HG02973 (cell line): ENCODE measurements around the gene FADS3.

Experiments used
- ATAC-seq: cut with Tn5 transposase; IDR thresholded peaks from one replicate; pipeline ENCODE4 v1.9.1; 2021; ENCODE audit warnings: moderate library complexity; ENCODE audit not compliant: unreplicated experiment

The FADS3 gene

DNA sequence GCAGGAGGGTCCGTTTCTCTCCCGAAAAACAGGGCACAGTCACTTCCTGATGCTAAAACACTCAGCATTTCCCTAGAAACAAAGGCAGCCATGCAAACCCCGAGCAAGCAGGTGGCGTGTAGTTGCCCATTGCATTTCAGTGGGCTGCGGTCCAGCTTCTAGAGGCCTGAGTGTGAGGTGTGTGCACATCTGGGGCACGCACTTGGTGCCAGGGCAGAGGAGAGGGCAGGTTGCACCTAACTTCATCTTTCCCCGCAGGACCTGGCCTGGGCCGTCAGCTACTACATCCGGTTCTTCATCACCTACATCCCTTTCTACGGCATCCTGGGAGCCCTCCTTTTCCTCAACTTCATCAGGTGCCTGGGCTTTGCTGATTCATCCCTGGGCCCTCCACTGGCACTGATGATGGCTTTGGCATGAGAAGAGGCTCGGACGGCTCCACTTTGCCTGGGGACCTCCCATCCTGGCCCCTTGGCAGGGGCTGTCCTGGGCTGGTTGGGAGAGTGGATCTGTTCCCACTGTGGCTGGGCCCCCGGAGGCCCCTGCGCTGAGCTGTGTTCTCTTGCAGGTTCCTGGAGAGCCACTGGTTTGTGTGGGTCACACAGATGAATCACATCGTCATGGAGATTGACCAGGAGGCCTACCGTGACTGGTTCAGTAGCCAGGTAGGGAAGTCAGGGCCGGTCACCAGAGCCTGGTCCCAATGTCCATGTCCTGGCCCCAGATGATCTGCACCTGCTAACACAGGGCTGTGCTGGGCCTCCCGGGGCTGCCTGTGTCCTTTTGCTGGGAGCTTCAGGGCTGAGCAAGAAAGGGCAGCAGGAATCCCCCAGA, 28.4 kb downstream of the FADS3 start:
- ATAC-seq: no peak

GRCh38 chr11:61861634-61862033, 29.7 kb downstream of the FADS3 start:
- no peak for ATAC-seq

- ATAC-seq: no peak
Measured at GRCh38 chr11:61860054-61860903, 31.1 kb downstream of the FADS3 start.

DNA sequence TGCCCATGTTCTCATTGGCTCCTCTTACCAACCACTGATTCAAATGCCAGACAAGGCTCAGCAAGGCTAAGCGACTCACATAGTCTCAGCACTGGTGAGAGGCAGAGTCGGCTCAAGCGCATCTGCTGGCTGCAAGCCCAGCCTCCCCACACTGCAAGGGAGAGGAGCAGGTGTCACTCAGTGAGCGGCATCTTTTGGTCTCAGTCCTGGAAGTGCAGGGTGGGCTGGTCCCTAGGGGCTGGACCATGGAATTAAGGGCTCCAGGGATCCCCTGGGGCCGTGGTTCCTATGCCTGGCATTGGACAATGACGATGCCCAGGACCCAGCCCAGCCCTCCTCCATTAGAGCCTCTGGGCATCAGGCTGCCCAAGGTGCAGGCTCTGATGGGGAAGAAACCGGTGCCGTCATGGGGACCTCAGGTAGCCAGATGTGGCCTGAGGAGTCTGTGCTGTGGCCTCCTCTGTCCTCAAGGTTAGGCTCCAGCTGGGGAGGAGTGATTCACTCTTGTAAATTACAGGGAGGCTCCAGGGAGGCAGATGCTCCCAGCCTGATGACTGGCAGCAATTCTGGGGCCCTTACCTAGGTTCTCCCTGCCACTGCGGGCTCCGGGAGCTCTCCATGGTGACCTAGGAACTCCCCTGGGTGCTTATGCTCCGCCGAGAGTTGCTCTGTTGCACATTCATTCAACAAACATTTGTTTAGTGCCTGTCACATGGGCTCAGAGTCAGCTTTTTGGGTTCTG, 35.2 kb downstream of the FADS3 start:
- no peak for ATAC-seq

GRCh38 chr11:61854966-61855714, 36.2 kb downstream of the FADS3 start:
- no peak for ATAC-seq

DNA sequence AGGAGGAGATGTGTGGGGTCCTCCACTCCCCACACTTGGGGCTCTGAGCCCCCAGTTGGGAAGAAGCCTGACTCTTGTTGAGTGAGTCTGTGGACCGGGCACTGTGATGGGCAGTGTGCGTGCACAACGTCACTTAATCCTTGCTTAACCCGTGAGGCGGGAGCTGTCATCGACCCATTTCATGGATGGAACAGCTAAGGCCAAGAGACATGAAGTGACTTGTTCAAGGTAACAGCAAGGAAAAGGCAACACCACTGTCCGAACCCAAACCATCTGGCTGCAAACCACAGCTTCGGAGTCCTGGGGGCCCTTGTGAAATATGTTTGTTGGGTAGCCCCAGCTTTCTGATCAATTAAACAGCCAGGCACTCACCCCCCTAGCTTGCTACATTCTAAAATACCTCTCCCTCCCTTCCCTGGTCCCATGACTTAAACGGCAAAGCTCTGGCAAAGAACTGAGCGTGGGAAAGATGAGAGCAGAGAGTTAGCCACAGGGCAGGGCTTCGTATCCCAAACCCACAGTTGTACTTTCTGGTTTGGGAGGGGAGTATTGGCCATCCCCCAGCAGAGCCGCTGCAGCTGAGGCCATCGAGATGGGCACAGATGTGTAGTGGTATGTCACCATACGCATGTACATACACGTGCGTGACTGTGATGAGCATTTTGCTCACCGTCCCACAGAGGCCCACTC, 37.0 kb downstream of the FADS3 start:
- no peak for ATAC-seq

- ATAC-seq: no peak
Measured at GRCh38 chr11:61853698-61854169, 37.6 kb downstream of the FADS3 start.

- ATAC-seq: no peak
Measured at GRCh38 chr11:61851900-61852295, 39.4 kb downstream of the FADS3 start.

DNA sequence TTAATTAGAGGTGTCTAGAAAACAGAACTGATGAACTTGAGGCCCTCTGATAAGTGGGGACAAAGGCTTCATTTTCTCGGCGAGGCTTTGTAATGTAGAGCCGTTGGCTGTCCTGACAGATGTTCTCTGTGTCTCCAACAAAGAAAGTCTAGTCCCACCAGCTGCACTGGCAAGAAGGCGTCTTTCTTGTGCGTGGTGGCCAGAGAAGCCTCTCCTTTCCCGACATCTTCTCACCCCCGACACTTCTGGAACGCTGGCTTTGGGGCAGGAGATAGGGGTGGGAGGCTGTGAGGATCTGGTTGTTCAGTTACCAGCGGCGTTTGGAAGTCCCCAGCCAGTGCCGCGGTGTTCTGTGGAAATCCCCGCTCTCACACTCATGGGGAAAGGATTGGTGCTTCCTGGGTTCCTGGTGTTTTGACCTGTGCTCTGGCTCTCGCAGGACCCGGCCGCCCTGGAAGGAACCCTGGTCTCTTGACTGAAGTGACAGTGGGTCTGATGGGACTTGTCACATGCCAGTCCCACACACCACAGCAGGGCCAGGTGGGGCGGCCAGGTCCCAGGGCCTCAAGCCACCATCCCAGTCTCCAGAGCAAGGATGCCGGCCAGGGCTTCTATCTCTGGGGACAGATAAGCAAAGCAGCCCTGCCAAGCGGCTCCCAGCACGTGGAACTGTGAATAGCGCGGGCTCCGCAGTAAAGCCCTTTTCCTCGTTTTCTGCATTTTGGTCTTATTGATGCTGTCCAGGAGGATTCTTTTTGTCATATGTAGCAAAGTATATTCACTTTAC, 40.0 kb downstream of the FADS3 start:
- no peak for ATAC-seq

DNA sequence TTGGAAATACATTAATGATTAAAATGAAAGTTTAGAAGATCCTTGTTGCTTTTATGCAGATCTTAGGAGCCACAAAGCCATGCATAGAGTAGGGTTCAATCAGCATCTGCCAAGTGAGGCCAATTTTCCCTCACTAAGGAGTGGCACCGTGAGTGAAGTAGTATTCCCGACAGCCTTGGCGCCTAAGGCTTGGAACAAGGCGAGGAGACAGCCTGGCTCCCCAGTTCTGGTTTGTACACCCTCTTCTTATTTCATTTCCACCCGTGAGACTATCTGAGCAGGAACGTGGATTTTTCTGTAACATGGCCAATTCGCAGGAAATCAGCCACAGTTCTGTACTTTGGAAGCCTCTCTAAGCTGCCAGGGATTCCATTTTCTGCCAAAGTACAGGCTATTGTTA, 40.7 kb downstream of the FADS3 start:
- no peak for ATAC-seq

GRCh38 chr11:61848631-61849030, 42.7 kb downstream of the FADS3 start:
- no peak for ATAC-seq

DNA sequence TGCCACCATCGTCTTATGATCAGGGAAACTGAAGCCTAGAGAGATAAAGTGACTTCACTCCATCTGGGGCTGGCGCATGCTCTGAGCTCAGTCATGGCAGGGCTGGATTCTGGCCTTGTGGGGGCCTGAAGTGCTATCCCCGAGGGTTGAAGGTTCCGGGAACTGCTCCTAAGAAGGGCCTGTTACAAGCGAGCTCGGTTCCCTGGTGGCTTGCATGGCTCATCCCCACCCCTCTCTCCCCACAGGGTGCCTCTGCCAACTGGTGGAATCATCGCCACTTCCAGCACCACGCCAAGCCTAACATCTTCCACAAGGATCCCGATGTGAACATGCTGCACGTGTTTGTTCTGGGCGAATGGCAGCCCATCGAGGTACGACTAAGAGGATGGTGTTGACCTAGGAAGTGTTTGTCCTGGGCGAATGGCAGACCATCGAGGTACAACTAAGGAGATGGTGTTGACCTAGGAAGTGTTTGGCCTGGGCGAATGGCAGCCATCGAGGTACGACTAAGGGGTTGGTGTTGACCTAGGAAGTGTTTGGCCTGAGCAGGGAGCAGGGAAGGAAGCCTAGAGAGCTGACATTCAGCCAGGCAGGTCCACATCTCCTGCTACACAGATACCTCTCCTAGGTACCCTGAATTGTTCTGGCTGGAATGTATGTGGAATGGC, 43.3 kb downstream of the FADS3 start:
- no peak for ATAC-seq

- no peak for ATAC-seq
Measured at GRCh38 chr11:61846362-61847020, 44.9 kb downstream of the FADS3 start.

DNA sequence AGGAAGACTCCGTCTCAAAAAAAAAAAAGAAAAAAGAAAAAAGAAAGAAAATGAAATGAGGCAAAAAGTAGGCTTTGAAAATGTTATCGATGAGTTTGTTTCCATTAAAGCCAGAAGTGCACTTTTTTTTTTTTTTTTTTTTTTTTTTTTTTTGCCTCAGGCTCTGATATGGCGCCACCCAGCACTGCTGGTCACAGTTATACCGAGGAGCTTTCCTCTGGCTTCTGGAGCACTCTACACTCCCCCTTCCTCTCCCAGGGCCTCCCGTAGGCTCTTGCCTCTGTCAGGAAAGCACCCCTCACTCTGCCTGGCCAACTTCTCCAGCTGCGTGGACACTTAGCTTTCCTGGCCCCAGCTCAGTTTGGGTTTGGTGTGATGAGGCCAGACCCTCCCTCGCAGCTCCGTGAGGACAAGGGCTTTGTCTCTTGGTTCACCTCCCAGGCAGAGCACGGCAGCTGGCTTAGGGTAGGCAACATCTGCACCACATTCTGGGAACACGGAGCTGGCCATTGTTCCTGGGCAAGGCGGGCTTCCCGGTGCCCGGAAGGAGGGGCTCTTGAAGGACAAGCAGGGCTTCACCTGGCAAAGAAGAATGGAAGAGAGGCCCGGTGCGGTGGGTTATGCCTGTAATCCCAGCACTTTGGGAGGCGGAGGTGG, 46.3 kb downstream of the FADS3 start:
- ATAC-seq: no peak

GRCh38 chr11:61842528-61842820, 48.9 kb downstream of the FADS3 start:
- ATAC-seq: no peak

DNA sequence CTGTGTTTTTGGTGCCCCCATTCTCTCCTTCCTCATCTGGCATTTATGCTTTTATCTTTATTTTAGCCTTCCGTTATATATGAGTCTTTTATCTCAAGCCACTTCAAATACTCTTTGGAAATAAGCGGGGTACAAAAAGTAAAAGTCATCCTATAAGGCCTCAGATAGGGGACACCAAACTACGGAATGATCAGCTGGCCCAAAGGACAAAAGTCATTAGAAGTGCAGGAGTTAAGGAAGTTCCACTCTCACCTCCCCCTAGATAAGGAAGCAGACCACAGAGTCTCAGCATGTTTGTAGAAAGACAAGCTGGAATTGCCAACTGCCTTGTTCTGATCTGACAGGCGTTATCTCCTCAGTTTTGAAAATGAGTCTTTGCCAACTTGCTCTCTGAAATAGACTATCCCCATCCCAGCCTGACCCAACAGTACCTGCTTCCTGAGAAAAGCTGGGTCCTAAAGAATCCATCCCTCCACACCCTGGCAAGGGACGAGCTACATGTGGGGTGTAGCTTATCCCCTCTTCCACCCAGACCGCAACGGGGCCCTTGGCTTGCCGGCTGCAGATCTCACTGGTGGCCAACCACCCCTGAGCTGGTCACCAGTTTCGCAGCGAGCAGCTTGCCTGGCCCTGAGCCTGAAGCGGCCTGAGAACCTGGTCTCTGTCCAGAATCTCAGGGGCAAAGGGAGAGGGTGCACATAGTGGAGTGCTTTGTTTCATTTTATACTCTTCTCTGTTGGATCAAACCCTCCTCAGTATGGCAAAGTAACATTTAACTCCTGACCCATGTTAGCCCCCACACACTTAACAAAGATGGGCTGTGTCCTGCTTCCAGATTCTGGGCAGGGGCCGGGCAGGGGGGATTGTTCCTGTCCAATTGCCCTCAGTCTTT, 49.5 kb downstream of the FADS3 start:
- no peak for ATAC-seq

- no peak for ATAC-seq
Measured at GRCh38 chr11:61840371-61840770, 51.0 kb downstream of the FADS3 start.
